ES-I3 (cell line): ENCODE results near the gene C9orf78.
A peak's percentile ranks its signal among the peaks of the same experiment; 100 is the strongest.
"Not testable (repeated sequence)": the region's sequence is repeated elsewhere in the genome, so short reads cannot be mapped to it uniquely, and the experiment has no call there.

ENCODE experiments used
- H3K36me3 ChIP-seq: 2 replicates; pipeline ENCODE4 v1.6.1; 2013; ENCODE audit warnings: mild to moderate bottlenecking, low read length, control low read depth, moderate library complexity; ENCODE audit not compliant: insufficient read depth
- H3K4me1 ChIP-seq: 2 replicates; pipeline ENCODE4 v1.6.1; 2013; ENCODE audit warnings: mild to moderate bottlenecking, control low read depth, low read length; ENCODE audit not compliant: insufficient read depth
- H3K9ac ChIP-seq: 2 replicates; pipeline ENCODE4 v1.6.1; 2013; ENCODE audit warnings: low read depth, mild to moderate bottlenecking, low read length, moderate library complexity
- H3K9me3 ChIP-seq: 2 replicates; pipeline ENCODE4 v1.6.1; 2013; ENCODE audit warnings: mild to moderate bottlenecking, low read length, moderate library complexity; ENCODE audit not compliant: control insufficient read depth, insufficient read depth

The C9orf78 gene

GRCh38 chr9:129796029-129796428, 39.0 kb downstream of the C9orf78 start:
- not testable (repeated sequence) for H3K9ac ChIP-seq, H3K9me3 ChIP-seq, H3K4me1 ChIP-seq, H3K36me3 ChIP-seq

- Histone ChIP-seq H3K4me1 (no peaks in the 10 kb centered on the region), H3K9me3 (no peaks in the 10 kb centered on the region), H3K36me3 (no peaks in the 10 kb centered on the region), H3K9ac (no peak overlapping the region)
Observed at GRCh38 chr9:129794549-129794948, 40.5 kb downstream of the C9orf78 start.

- no peaks in the 10 kb centered on the region for H3K36me3 ChIP-seq
- H3K4me1 ChIP-seq: no peaks in the 10 kb centered on the region
- no peaks in the 10 kb centered on the region for H3K9me3 ChIP-seq
- H3K9ac ChIP-seq: no peak overlapping the region
Observed at GRCh38 chr9:129786481-129786880, 48.6 kb downstream of the C9orf78 start.

GRCh38 chr9:129785866-129786265, 49.2 kb downstream of the C9orf78 start:
- Histone ChIP-seq H3K9me3 (no peaks in the 10 kb centered on the region), H3K9ac (no peak overlapping the region), H3K36me3 (no peaks in the 10 kb centered on the region), H3K4me1 (no peaks in the 10 kb centered on the region)

GRCh38 chr9:129784970-129785369, 50.1 kb downstream of the C9orf78 start:
- not testable (repeated sequence) for H3K9ac ChIP-seq, H3K36me3 ChIP-seq, H3K4me1 ChIP-seq, H3K9me3 ChIP-seq

GRCh38 chr9:129783516-129784361, 51.3 kb downstream of the C9orf78 start:
- H3K9ac ChIP-seq: no peak overlapping the region
- no peaks in the 10 kb centered on the region for H3K4me1 ChIP-seq
- no peaks in the 10 kb centered on the region for H3K36me3 ChIP-seq
- H3K9me3 ChIP-seq: no peaks in the 10 kb centered on the region

GRCh38 chr9:129781981-129782380, 53.1 kb downstream of the C9orf78 start:
- no peaks in the 10 kb centered on the region for H3K36me3 ChIP-seq
- H3K4me1 ChIP-seq: no peaks in the 10 kb centered on the region
- H3K9me3 ChIP-seq: no peaks in the 10 kb centered on the region
- no peak overlapping the region for H3K9ac ChIP-seq

GRCh38 chr9:129781131-129781530, 53.9 kb downstream of the C9orf78 start:
- H3K36me3 ChIP-seq: no peaks in the 10 kb centered on the region
- no peak overlapping the region for H3K9ac ChIP-seq
- H3K4me1 ChIP-seq: peaks cover 5% of the 10 kb centered on the region; the same call in 1 of the 2 replicates
- no peaks in the 10 kb centered on the region for H3K9me3 ChIP-seq

GRCh38 chr9:129779560-129780190, 55.4 kb downstream of the C9orf78 start:
- H3K4me1 ChIP-seq: peaks cover 5% of the 10 kb centered on the region; the same call in 1 of the 2 replicates
- no peaks in the 10 kb centered on the region for H3K9me3 ChIP-seq
- no peaks in the 10 kb centered on the region for H3K36me3 ChIP-seq
- H3K9ac ChIP-seq: no peak overlapping the region

GRCh38 chr9:129778469-129778868, 56.6 kb downstream of the C9orf78 start:
- H3K36me3 ChIP-seq: no peaks in the 10 kb centered on the region
- peaks cover 5% of the 10 kb centered on the region; the same call in 1 of the 2 replicates for H3K4me1 ChIP-seq
- H3K9ac ChIP-seq: no peak overlapping the region
- no peaks in the 10 kb centered on the region for H3K9me3 ChIP-seq

GRCh38 chr9:129777769-129778130, 57.3 kb downstream of the C9orf78 start:
- peak overlapping the region; percentile 50; the same call in 1 of the 2 replicates for H3K9ac ChIP-seq
- no peaks in the 10 kb centered on the region for H3K36me3 ChIP-seq
- H3K4me1 ChIP-seq: peaks cover 5% of the 10 kb centered on the region; the same call in 1 of the 2 replicates

More at GRCh38 chr9:129777769-129778130, 57.3 kb downstream of the C9orf78 start:
- no peaks in the 10 kb centered on the region for H3K9me3 ChIP-seq
